OCI-LY1 (cell line): Measurements from ENCODE around the gene ZNF362.

Source experiments
- H2AFZ ChIP-seq: fragments of 200-600 bp; sonication (generic), shearing (Covaris generic); 2 replicates; pipeline ENCODE4 v1.6.0; 2014; ENCODE audit warnings: antibody characterized with exemption, mild to moderate bottlenecking, low read length
- H3F3A ChIP-seq: fragments of 200-600 bp; sonication (generic), shearing (Covaris generic); 2 replicates; pipeline ENCODE4 v1.6.0; 2014; ENCODE audit warnings: mild to moderate bottlenecking, antibody characterized with exemption, low read length, moderate library complexity; ENCODE audit not compliant: insufficient read depth
- H3K27ac ChIP-seq: fragments of 200-600 bp; sonication (generic); 2 replicates; pipeline ENCODE4 v1.5.1; 2014; ENCODE audit warnings: low read length, mixed run types, mild to moderate bottlenecking, low read depth; ENCODE audit not compliant: poor library complexity, severe bottlenecking
- H3K27me3 ChIP-seq: fragments of 200-600 bp; sonication (generic); 2 replicates; pipeline ENCODE4 v1.6.0; 2014; ENCODE audit warnings: antibody characterized with exemption, mild to moderate bottlenecking, low read length, moderate library complexity; ENCODE audit not compliant: insufficient read depth
- H3K36me3 ChIP-seq: fragments of 200-600 bp; sonication (generic); 2 replicates; pipeline ENCODE4 v1.6.1; 2014; ENCODE audit warnings: mild to moderate bottlenecking, antibody characterized with exemption, low read length, moderate library complexity, mixed read lengths; ENCODE audit not compliant: insufficient read depth
- H3K4me1 ChIP-seq: fragments of 200-600 bp; sonication (generic); 2 replicates; pipeline ENCODE4 v1.5.1; 2014; ENCODE audit warnings: mild to moderate bottlenecking, low read length, moderate library complexity; ENCODE audit not compliant: insufficient read depth, severe bottlenecking
- H3K4me2 ChIP-seq: fragments of 200-600 bp; sonication (generic), shearing (Covaris generic); 2 replicates; pipeline ENCODE4 v1.6.1; 2014; ENCODE audit warnings: low read length
- H3K4me3 ChIP-seq: fragments of 200-600 bp; sonication (generic); 2 replicates; pipeline ENCODE4 v1.5.1; 2014; ENCODE audit warnings: low read length, low read depth, mild to moderate bottlenecking, mixed read lengths; ENCODE audit not compliant: poor library complexity, severe bottlenecking
- H3K79me2 ChIP-seq: fragments of 200-600 bp; shearing (Covaris generic); 2 replicates; pipeline ENCODE4 v1.6.1; 2016; ENCODE audit warnings: mixed run types, low read length, mixed read lengths; ENCODE audit not compliant: insufficient read depth
- H3K9ac ChIP-seq: fragments of 200-600 bp; sonication (generic), shearing (Covaris generic); 2 replicates; pipeline ENCODE4 v1.6.1; 2014; ENCODE audit warnings: mild to moderate bottlenecking, low read length, mixed read lengths
- H3K9me2 ChIP-seq: fragments of 200-600 bp; sonication (generic), shearing (Covaris generic); 2 replicates; pipeline ENCODE4 v1.6.1; 2014; ENCODE audit warnings: low read depth, mild to moderate bottlenecking, low read length, mixed read lengths
- H3K9me3 ChIP-seq: fragments of 200-600 bp; shearing (Covaris generic); 2 replicates; pipeline ENCODE4 v1.6.1; 2014; ENCODE audit warnings: low read length, mixed read lengths
- H4K20me1 ChIP-seq: fragments of 200-600 bp; sonication (generic), shearing (Covaris generic); 2 replicates; pipeline ENCODE4 v1.6.0; 2016; ENCODE audit warnings: mild to moderate bottlenecking, low read length; ENCODE audit not compliant: insufficient read depth
- CTCF ChIP-seq: fragments of 200-600 bp; sonication (generic), shearing (Covaris generic); IDR thresholded peaks from 2 replicates; pipeline ENCODE4 v1.5.1; 2017; ENCODE audit warnings: mild to moderate bottlenecking, antibody characterized with exemption, low read length, moderate library complexity, mixed read lengths
- EZH2 ChIP-seq: fragments of 200-600 bp; sonication (generic), shearing (Covaris generic); IDR thresholded peaks from 2 replicates; pipeline ENCODE4 v1.8.0; 2017; ENCODE audit warnings: borderline replicate concordance, mixed run types, mild to moderate bottlenecking, antibody characterized with exemption, low read length, moderate library complexity, mixed read lengths

ZNF362 gene

GRCh38 chr1:33220676-33221384, 35.5 kb upstream of the ZNF362 start:
- Histone ChIP-seq H3K27ac (no peak overlapping the region), H3K9ac (no peak overlapping the region)

GRCh38 chr1:33221385-33221758, 34.9 kb upstream of the ZNF362 start:
- H3K36me3 ChIP-seq: no peaks in the 10 kb centered on the region
- no peaks in the 10 kb centered on the region for H3K79me2 ChIP-seq
- no peak overlapping the region for H3K4me2 ChIP-seq
- H3F3A ChIP-seq: no peaks in the 10 kb centered on the region
- H3K9me2 ChIP-seq: no peaks in the 10 kb centered on the region
- no peaks in the 10 kb centered on the region for H3K27me3 ChIP-seq
- H3K4me1 ChIP-seq: no peaks in the 10 kb centered on the region
- H3K9ac ChIP-seq: no peak overlapping the region
- TF ChIP-seq EZH2: no peak
- TF ChIP-seq CTCF: no peak
- no peak overlapping the region for H3K27ac ChIP-seq
- no peaks in the 10 kb centered on the region for H4K20me1 ChIP-seq
- H3K9me3 ChIP-seq: no peaks in the 10 kb centered on the region
- H3K4me3 ChIP-seq: no peak overlapping the region
- no peak overlapping the region for H2AFZ ChIP-seq

More at GRCh38 chr1:33220676-33221384, 35.5 kb upstream of the ZNF362 start:
- Histone ChIP-seq H3K4me2 (no peak overlapping the region), H3K9me3 (no peaks in the 10 kb centered on the region), H4K20me1 (no peaks in the 10 kb centered on the region), H3K79me2 (no peaks in the 10 kb centered on the region), H3K9me2 (no peaks in the 10 kb centered on the region), H3K27me3 (no peaks in the 10 kb centered on the region), H2AFZ (no peak overlapping the region), H3F3A (no peaks in the 10 kb centered on the region), H3K36me3 (no peaks in the 10 kb centered on the region), H3K4me3 (no peak overlapping the region), H3K4me1 (no peaks in the 10 kb centered on the region)
- TF ChIP-seq EZH2 (no peak), CTCF (no peak)

GRCh38 chr1:33222381-33222780, 33.9 kb upstream of the ZNF362 start:
- no peaks in the 10 kb centered on the region for H3K9me2 ChIP-seq
- no peak overlapping the region for H3K4me3 ChIP-seq
- no peaks in the 10 kb centered on the region for H3F3A ChIP-seq
- no peak overlapping the region for H3K4me2 ChIP-seq
- H3K4me1 ChIP-seq: no peaks in the 10 kb centered on the region
- no peaks in the 10 kb centered on the region for H3K36me3 ChIP-seq
- TF ChIP-seq EZH2: no peak
- no peaks in the 10 kb centered on the region for H3K27me3 ChIP-seq
- no peak overlapping the region for H3K27ac ChIP-seq
- no peaks in the 10 kb centered on the region for H3K9me3 ChIP-seq
- H3K79me2 ChIP-seq: no peaks in the 10 kb centered on the region
- H4K20me1 ChIP-seq: no peaks in the 10 kb centered on the region
- H3K9ac ChIP-seq: no peak overlapping the region
- no peak overlapping the region for H2AFZ ChIP-seq

- Histone ChIP-seq H3K27me3 (no peaks in the 10 kb centered on the region), H3K9me3 (no peaks in the 10 kb centered on the region), H3K9me2 (no peaks in the 10 kb centered on the region), H2AFZ (no peak overlapping the region), H3F3A (no peaks in the 10 kb centered on the region), H3K4me3 (no peak overlapping the region), H3K4me1 (no peaks in the 10 kb centered on the region), H3K79me2 (no peaks in the 10 kb centered on the region), H3K9ac (no peak overlapping the region), H3K36me3 (no peaks in the 10 kb centered on the region), H3K27ac (no peak overlapping the region), H3K4me2 (no peak overlapping the region), H4K20me1 (no peaks in the 10 kb centered on the region)
- TF ChIP-seq EZH2: no peak
- TF ChIP-seq CTCF: no peak
Measured at GRCh38 chr1:33224166-33224707, 32.1 kb upstream of the ZNF362 start.
